K562 (cell line): ENCODE measurements around the gene SPTAN1. TPM values are rescaled to one million over a fixed set of nuclear protein-coding genes. Genes with fewer than 3 reads are reported as not detected.
A peak's percentile ranks its signal among the peaks of the same experiment; 100 is the strongest.

Source experiments
- ARID2 ChIP-seq: fragments of 450-650 bp; IDR thresholded peaks from 2 replicates; pipeline ENCODE4 v1.6.1; 2017; ENCODE audit warnings: antibody characterized with exemption, mild to moderate bottlenecking
- E2F3 ChIP-seq: fragments of 250-450 bp; sonication (Bioruptor Pico); IDR thresholded peaks from 2 replicates; pipeline ENCODE4 v1.4.0; 2020; ENCODE audit warnings: mild to moderate bottlenecking
- GABPA ChIP-seq: fragments of 200-800 bp; sonication (Bioruptor generic); conservative IDR thresholded peaks from 2 replicates; pipeline ENCODE4 v1.6.1; 2016; ENCODE audit warnings: low read depth, missing genetic modification characterization, missing compliant biosample characterization
- HLTF ChIP-seq: fragments of 450-650 bp; IDR thresholded peaks from 2 replicates; pipeline ENCODE4 v1.6.1; 2016
- KAT8 ChIP-seq: fragments of 450-650 bp; IDR thresholded peaks from 2 replicates; pipeline ENCODE4 v1.6.1; 2016; ENCODE audit warnings: low read depth, mild to moderate bottlenecking
- L3MBTL2 ChIP-seq: fragments of 450-650 bp; IDR thresholded peaks from 2 replicates; pipeline ENCODE4 v1.6.1; 2016; ENCODE audit warnings: mild to moderate bottlenecking, moderate library complexity
- NR3C1 ChIP-seq: sonication (generic); formaldehyde crosslinking; IDR thresholded peaks from 2 replicates; pipeline ENCODE4 v1.8.1; 2022; ENCODE audit warnings: missing genetic modification reagents
- NRF1 ChIP-seq, 2 experiments: fragments of 450-650 bp; IDR thresholded peaks in 1 of 2; conservative IDR thresholded peaks in 1 of 2; 2 replicates each; pipeline ENCODE4 v1.6.1; 2014; ENCODE audit warnings: mild to moderate bottlenecking in 2 of 2
- PHB ChIP-seq: fragments of 250-450 bp; sonication (Bioruptor Pico); IDR thresholded peaks from 2 replicates; pipeline ENCODE4 v1.5.0; 2021
- RBFOX2 ChIP-seq: fragments of 200-400 bp; formaldehyde crosslinking; IDR thresholded peaks from 2 replicates; pipeline ENCODE4 v1.6.1; 2017; ENCODE audit warnings: low read depth, mild to moderate bottlenecking, low read length, moderate library complexity
- ZKSCAN8 ChIP-seq: fragments of 200-800 bp; sonication (Bioruptor generic); IDR thresholded peaks from 2 replicates; pipeline ENCODE4 v1.6.1; 2016; ENCODE audit warnings: missing genetic modification characterization, missing compliant biosample characterization
- polyA plus RNA-seq, 8 experiments: library from polyadenylated mRNA; depleted of rRNA in 4 of 8; stranded (reverse) in 5 of 8; unstranded in 3 of 8; fragments of >200 nt; fragmentation: Nextera tagmentation in 2 of 8; fragmentation: Illumina TruSeq in 1 of 8; extraction: Ambion mirVana in 2 of 8; extraction: Trizol in 1 of 8; gene quantifications; 2 replicates each; pipeline versions ENCODE4 v1.2.1 to v1.2.3, GENCODE V29; 2011 to 2014; ENCODE audit warnings: inconsistent platforms in 1 of 8, missing spikeins in 1 of 8
- total RNA-seq, 7 experiments: library from RNA; depleted of rRNA in 6 of 7; stranded (reverse); fragments of >200 nt in 6 of 7; fragmentation: Illumina TruSeq in 2 of 7; extraction: Trizol in 2 of 7; gene quantifications; 2 replicates each; pipeline versions ENCODE4 v1.2.1 to v1.2.3, GENCODE V29; 2011 to 2021; ENCODE audit warnings: low replicate concordance in 1 of 7
- TF ChIP-seq, protein P1 (sequence below): IDR thresholded peaks from 2 replicates; pipeline ENCODE4 v1.6.1; 2014; ENCODE audit warnings: antibody characterized with exemption
- TF ChIP-seq, protein P2 (sequence below): sonication (generic); formaldehyde crosslinking; IDR thresholded peaks from 2 replicates; pipeline ENCODE4 v1.8.0; 2022; ENCODE audit warnings: missing genetic modification reagents, mild to moderate bottlenecking, moderate library complexity, borderline replicate concordance
- TF ChIP-seq, protein P3 (sequence below): fragments of 450-650 bp; IDR thresholded peaks from 2 replicates; pipeline ENCODE4 v1.6.1; 2016; ENCODE audit warnings: mild to moderate bottlenecking
- TF ChIP-seq, protein P4 (sequence below): sonication (generic); formaldehyde crosslinking; IDR thresholded peaks from 2 replicates; pipeline ENCODE4 v1.5.0; 2020; ENCODE audit warnings: missing genetic modification reagents
- TF ChIP-seq, protein P5 (sequence below), 2 experiments: fragments of 450-650 bp; IDR thresholded peaks; 2 replicates each; pipeline ENCODE4 v1.6.1; 2016
- TF ChIP-seq, protein P6 (sequence below): fragments of 250-450 bp; sonication (Bioruptor Pico); IDR thresholded peaks from 2 replicates; pipeline ENCODE4 v1.8.0; 2022; ENCODE audit warnings: inconsistent platforms

SPTAN1 gene
- total and polyA plus RNA-seq, 9 of the 15 experiments (the other 6 are each of a cell fraction or from before 2014, with no cell fraction given), result 1.5 to 13.5 (median 6.8) TPM

DNA sequence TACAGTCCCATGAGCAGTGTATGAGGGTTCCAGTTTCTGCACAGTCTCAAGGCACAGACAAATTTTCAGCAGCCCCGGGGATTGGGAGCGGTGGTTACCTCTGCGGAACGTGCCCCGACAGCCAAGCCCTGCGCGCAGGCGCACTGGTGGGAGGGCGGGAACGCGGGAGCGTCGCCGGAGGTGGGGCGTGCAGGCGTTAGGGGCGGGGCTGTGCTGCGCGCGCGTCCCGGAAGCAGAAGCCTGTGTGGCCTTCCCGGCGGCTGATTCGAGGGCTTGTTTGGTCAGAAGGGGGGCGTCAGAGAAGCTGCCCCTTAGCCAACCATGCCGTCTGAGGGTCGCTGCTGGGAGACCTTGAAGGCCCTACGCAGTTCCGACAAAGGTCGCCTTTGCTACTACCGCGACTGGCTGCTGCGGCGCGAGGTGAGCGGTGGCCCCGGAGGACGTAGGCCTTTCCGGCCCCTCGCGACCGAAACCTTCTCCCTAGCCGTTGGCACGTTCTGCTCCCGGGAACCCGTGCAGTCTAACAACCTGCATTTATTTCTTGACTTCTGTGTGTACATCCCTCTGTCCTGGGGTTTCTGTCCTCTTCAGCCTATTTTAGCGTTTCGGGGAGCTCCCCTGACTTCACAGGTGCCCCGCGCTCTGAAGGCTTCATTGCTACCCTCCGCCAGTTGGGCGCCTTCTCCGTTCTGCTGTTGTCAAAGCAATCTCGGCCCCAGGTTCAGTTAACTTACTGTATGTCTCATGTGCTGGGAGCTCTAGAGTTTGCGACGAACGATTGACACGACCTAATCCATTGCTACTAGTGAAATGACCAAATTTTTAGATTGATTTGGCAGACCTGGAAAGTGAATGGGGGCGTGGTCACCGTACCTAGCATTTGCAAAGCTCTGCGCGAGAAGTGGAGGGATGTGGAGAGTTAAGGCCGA is 47.6 kb upstream of the SPTAN1 start, which contains the start of gene GLE1 (continued):
- TF ChIP-seq, protein P1, sequence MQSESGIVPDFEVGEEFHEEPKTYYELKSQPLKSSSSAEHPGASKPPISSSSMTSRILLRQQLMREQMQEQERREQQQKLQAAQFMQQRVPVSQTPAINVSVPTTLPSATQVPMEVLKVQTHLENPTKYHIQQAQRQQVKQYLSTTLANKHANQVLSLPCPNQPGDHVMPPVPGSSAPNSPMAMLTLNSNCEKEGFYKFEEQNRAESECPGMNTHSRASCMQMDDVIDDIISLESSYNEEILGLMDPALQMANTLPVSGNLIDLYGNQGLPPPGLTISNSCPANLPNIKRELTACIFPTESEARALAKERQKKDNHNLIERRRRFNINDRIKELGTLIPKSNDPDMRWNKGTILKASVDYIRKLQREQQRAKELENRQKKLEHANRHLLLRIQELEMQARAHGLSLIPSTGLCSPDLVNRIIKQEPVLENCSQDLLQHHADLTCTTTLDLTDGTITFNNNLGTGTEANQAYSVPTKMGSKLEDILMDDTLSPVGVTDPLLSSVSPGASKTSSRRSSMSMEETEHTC, result no peak
- TF ChIP-seq E2F3 (CRISPR knock-in tag) (no peak), RBFOX2 (peak; percentile 87), KAT8 (no peak), GABPA (tag) (peak; percentile 84), ARID2 (no peak), L3MBTL2 (peak; percentile 84), NR3C1 (CRISPR knock-in tag) (peak; percentile 22; the same call in 1 of the 2 replicates), PHB (CRISPR knock-in tag) (no peak), HLTF (no peak), NRF1 (conservative IDR thresholded peaks at IDR 0.05 in 1 of 2, IDR thresholded peaks at IDR 0.05 in 1 of 2) (peak; percentile 96 to 97), ZKSCAN8 (no peak)
- TF ChIP-seq, protein P2, sequence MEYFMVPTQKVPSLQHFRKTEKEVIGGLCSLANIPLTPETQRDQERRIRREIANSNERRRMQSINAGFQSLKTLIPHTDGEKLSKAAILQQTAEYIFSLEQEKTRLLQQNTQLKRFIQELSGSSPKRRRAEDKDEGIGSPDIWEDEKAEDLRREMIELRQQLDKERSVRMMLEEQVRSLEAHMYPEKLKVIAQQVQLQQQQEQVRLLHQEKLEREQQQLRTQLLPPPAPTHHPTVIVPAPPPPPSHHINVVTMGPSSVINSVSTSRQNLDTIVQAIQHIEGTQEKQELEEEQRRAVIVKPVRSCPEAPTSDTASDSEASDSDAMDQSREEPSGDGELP (CRISPR knock-in tag), result peak; percentile 40; the same call in 1 of the 2 replicates
- TF ChIP-seq, protein P3, sequence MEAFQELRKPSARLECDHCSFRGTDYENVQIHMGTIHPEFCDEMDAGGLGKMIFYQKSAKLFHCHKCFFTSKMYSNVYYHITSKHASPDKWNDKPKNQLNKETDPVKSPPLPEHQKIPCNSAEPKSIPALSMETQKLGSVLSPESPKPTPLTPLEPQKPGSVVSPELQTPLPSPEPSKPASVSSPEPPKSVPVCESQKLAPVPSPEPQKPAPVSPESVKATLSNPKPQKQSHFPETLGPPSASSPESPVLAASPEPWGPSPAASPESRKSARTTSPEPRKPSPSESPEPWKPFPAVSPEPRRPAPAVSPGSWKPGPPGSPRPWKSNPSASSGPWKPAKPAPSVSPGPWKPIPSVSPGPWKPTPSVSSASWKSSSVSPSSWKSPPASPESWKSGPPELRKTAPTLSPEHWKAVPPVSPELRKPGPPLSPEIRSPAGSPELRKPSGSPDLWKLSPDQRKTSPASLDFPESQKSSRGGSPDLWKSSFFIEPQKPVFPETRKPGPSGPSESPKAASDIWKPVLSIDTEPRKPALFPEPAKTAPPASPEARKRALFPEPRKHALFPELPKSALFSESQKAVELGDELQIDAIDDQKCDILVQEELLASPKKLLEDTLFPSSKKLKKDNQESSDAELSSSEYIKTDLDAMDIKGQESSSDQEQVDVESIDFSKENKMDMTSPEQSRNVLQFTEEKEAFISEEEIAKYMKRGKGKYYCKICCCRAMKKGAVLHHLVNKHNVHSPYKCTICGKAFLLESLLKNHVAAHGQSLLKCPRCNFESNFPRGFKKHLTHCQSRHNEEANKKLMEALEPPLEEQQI, result no peak
- TF ChIP-seq, protein P4, sequence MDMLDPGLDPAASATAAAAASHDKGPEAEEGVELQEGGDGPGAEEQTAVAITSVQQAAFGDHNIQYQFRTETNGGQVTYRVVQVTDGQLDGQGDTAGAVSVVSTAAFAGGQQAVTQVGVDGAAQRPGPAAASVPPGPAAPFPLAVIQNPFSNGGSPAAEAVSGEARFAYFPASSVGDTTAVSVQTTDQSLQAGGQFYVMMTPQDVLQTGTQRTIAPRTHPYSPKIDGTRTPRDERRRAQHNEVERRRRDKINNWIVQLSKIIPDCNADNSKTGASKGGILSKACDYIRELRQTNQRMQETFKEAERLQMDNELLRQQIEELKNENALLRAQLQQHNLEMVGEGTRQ (CRISPR knock-in tag), result no peak
- TF ChIP-seq, protein P5, sequence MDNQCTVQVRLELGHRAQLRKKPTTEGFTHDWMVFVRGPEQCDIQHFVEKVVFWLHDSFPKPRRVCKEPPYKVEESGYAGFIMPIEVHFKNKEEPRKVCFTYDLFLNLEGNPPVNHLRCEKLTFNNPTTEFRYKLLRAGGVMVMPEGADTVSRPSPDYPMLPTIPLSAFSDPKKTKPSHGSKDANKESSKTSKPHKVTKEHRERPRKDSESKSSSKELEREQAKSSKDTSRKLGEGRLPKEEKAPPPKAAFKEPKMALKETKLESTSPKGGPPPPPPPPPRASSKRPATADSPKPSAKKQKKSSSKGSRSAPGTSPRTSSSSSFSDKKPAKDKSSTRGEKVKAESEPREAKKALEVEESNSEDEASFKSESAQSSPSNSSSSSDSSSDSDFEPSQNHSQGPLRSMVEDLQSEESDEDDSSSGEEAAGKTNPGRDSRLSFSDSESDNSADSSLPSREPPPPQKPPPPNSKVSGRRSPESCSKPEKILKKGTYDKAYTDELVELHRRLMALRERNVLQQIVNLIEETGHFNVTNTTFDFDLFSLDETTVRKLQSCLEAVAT (IDR thresholded peaks at IDR 0.05), result no peak
- TF ChIP-seq, protein P6, sequence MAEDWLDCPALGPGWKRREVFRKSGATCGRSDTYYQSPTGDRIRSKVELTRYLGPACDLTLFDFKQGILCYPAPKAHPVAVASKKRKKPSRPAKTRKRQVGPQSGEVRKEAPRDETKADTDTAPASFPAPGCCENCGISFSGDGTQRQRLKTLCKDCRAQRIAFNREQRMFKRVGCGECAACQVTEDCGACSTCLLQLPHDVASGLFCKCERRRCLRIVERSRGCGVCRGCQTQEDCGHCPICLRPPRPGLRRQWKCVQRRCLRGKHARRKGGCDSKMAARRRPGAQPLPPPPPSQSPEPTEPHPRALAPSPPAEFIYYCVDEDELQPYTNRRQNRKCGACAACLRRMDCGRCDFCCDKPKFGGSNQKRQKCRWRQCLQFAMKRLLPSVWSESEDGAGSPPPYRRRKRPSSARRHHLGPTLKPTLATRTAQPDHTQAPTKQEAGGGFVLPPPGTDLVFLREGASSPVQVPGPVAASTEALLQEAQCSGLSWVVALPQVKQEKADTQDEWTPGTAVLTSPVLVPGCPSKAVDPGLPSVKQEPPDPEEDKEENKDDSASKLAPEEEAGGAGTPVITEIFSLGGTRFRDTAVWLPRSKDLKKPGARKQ, result no peak
